ENCODE results near the gene USP10.

- TF ChIP-seq ZNF274 (IDR thresholded peaks at IDR 0.05; ENCODE audit: low read depth, low read length) (no peak), YY1 (IDR thresholded peaks at IDR 0.05; ENCODE audit: insufficient read depth, insufficient read length) (no peak)
Observed at GRCh38 chr16:84670063-84670462, 29.7 kb upstream of the USP10 start.

All from NT2/D1 (cell line).